NK-92 (cell line): ENCODE data around the gene FRS2.
A peak's percentile ranks its signal among the peaks of the same experiment; 100 is the strongest.
"Not testable (repeated sequence)": the region's sequence is repeated elsewhere in the genome, so short reads cannot be mapped to it uniquely, and the experiment has no call there.

Source experiments
- DNase-seq: peaks from one replicate; lab custom pipeline; 2025; ENCODE audit not compliant: unreplicated experiment; lab: John Stamatoyannopoulos, UW

Gene FRS2, protein sequence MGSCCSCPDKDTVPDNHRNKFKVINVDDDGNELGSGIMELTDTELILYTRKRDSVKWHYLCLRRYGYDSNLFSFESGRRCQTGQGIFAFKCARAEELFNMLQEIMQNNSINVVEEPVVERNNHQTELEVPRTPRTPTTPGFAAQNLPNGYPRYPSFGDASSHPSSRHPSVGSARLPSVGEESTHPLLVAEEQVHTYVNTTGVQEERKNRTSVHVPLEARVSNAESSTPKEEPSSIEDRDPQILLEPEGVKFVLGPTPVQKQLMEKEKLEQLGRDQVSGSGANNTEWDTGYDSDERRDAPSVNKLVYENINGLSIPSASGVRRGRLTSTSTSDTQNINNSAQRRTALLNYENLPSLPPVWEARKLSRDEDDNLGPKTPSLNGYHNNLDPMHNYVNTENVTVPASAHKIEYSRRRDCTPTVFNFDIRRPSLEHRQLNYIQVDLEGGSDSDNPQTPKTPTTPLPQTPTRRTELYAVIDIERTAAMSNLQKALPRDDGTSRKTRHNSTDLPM

DNA sequence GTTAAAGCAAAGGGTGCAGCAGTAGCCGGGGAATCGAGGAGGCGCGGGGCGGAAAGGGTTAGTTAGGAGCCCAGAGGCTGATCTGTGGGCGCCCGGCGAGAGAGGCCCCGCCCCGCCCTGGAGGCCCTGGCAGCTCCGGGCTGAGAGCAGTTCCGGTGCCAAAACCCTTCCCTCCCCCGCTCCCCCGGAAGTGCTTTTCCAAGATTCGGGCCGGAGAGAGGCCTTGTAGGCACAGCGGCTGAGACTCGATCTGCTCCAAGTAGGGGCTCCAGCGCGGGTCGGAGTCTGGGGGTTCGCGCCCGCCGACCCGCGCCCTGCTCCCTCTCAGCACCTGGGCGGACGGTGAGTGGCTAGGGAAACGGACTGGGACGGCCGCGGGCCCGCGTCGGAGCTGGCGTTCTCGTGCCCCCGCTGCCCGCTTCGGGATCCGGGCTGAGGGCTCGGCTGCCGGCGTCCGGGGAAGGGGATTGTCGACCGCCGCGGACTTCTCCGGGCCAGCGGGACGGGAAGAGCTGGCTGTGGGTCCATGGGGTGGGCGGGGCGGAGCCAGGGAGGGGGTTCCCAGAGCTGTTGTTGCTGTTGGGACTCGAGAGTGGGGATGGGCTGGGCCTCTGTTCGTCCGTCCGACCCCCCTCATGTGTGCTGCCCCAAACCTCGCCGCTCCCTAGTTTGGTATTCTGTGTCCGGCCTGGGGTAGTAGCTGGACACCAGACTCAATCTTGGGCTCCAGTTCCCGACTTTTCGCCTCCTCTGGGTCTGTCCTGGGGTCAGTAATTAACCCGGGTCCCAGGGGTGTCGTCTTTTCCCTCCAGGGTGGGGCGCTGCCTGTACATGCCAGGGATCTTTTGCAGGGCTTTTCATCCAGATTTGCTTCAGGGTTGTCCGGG, at the start of gene FRS2:
FRS2 (plus strand) TSS at position 200 of the 887 bp plus-strand sequence. CDS start 98,643 bp downstream, outside the sequence.
- peak; percentile 27 for DNase-seq

DNA sequence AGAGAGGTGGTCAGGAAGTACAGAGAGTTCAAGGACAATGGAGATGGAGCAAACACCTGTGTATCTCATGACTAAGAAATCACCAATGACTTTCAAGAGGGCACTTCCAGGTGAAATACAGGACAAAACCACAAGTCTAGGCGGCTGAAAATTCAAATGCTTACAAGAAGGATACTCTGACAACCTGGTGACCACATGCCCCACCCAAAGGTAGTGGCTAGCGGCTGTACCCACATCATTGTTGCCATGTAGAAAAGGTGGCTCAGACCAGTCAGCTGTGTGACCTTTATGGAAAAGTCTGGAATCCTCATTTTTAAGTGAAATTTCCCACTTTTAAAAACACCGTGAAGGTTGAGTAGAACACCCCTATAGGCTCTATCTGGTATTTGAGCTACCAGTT, 48.6 kb upstream of the FRS2 start:
- no peak for DNase-seq

DNA sequence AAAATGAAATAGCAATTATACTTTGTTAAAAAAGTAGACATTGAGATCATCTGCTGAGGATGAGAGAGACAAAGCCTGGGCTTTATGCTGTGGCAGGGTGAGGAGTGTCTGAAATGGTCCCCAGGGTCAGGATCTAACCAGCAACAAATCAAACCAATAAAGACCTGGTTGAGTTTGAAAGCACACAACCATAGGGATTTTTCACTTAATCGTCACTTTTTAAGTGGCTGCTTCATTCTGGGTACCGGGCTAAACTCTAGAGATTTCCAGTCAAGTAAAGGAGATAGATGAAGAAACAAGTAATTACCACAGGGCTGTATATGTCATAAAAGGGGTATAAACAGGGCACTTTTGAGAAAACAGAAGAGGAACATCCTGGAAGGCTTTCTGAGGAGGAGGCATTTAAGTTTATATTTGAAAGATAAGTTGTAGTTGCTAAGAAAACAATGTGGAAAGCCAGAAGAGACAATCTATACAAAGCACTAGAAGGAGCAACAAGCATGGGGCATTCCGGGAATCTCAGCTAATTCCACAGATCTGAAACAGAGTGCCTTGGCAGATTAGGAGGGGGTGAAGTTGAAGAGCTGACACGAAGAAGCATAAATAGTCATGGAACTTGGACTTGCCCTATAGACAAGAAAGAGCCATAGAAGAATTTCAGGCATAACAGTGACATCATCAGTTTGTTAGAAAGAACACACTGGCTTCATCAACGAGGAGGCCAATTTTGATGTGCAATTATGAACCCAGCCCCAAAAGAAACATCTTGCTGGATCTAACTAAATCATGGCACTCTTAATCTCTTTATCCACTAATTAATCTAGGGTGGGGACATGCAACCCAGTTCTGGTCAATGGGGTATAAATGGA, 46.9 kb upstream of the FRS2 start:
- no peak for DNase-seq

DNA sequence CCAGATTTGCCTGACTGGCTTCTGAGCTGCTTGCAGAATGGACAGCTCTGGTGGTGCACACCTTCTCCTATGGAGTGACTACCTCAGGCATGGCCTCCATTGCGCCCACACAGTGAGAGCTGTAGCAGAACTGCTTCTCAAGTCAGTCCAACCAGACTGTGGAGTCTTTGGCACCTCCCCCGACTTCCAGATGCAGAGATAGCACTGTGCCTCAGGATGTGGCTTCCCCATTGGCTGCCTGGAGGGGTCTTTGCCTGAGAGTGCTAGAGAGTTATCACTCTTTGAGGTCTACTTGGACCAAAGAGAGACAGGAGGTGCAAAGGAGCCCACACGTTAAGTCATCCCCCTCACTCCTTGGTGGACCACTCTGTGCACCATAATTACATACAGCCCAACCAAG, 44.8 kb upstream of the FRS2 start:
- DNase-seq: no peak

DNA sequence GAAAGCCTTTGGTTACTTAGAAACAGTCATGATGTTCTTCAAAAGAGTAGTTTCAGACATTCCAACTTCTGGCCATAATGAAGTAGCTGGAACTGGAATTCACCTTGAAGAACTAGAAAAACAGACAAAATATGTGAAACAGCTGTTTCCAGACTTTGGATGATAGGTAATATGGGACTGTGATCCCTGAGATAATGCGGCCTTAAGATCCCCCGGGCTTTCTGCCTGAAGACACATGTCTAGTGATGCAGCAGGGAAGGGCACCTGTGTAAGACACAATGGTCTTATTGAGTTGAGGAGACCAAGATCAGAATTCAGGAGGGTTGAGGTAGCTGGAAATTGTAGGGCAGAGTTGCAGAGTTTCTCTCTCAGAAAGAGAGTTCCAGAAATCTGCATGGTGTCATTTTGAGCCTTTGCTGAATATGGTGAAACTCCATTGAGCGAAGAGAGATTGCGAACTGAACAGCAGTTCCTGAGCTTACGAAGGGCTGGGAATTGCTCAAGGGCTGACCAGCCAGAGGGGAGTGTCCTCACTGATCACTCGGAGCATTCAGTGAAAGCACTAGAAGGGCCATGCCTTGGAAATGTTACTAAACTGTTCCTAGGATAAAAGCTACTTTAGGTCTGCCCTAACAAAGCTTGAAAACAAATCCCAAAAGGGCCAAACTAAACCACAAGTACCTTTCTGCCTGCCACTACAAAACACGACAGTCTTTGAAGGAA, 41.7 kb upstream of the FRS2 start:
- no peak for DNase-seq

DNA sequence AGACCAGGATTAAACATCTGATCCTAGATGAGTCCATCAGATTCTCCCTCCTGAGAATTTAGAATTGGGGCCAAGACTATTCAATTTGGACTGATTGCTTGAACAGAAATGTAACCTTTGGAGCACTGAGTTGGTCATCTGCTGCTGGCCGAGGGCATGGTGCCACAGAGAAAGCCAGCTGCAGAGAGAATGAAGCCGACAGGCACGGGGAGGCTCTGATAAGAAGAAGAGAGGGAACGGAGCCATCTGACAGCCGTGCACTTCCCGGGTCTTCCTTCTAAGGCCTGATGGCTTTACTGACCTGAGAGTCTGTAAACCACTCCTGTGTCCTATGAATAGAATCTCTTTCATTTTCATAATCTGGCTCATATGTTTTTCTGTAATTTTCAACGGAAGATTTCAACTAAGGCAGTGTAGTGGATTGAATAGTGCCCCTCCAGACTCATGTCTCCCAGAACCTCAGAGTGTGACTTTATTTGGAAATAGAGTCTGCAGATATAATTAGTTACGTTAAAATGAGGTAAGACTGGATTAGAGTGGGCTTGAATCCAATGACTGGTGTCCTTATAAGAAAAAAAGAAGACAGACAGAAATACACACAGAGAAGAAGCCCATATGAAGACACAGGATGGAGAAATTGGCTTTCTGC, 39.1 kb upstream of the FRS2 start:
- no peak for DNase-seq

DNA sequence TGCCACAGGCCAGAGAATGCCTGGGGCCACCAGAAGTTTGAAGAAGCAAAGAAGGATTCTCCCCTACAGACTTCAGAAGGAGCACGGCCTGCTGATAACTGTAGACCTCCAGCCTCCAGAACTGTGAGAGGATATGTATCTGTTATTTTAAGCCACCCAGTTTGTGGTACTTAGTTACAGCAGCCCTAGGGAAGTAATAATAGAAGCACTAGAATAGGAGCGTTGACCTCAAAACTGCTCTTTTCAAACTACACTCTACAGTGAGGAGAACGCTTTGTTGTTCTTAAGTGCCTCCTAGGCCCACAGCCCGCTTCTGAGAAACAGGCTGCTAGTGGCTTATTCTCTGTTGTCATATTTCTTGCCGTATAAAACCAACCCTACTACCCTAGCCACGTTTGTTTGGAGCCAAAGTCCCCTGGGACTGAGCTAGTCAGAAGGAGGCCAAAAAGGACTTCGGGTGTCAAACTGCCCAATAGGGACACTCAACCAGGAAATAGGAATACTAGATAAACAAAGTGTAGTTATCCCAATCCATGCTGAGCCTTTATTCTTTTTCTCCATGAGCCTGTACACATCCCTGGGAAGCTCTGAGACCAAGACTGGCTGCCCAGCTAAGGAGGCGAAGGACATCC, 38.5 kb upstream of the FRS2 start:
- DNase-seq: no peak

DNA sequence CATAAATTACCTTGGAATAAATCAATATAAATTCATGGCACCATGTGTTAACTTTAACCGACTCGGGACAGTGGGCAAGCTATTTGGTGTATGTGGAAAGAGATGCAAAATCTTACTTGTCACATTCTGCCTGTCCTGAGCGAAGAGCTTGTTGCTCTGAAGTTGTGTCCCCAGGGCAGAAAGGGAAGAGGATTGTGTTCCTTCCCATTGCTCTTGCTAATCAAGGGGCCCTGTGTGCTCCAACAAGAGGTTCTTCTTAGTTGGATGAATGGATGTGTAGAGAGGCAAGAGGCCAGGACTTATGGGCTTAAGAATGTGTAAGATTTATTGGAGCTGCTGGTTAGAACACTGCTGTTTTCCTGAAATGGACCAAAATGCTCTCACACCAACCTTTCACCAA, 36.5 kb upstream of the FRS2 start:
- DNase-seq: no peak

DNA sequence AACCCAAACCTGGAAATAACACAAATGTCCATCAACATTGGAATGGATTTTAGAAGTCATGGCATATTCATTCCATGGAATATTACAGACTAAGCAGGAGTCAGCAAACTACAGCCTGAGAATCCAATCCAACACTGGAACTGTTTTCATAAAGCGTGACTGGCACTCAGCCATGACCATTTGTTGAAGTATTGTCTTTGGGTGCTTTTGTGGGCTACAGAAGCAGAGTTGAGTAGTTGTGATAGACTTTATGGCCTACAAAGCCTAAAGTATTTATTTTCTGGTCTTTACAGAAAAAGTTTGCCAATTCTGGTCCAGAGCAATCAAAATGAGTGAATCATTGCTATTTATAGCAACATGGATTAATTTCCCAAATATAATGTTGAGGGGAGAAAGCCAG, 34.5 kb upstream of the FRS2 start:
- DNase-seq: no peak

DNA sequence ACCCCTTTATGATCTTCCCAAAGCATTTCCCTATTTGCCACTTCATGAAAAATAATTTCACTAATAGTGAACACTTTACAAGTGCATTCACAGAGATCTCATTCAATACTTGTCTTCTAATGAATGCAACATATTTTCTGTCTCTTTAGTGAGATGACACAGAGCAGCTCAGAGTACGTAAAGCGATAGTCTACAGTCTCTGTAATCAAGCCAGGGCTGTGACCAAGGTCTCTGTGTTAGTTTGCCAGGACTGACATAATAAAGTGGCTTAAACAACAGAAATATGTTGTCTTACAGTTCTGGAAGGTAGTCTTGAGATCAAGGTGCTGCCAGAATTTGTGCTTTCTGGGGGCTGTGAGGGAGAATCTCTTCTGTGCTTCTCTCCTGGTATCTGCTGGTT, 33.1 kb upstream of the FRS2 start:
- no peak for DNase-seq

DNA sequence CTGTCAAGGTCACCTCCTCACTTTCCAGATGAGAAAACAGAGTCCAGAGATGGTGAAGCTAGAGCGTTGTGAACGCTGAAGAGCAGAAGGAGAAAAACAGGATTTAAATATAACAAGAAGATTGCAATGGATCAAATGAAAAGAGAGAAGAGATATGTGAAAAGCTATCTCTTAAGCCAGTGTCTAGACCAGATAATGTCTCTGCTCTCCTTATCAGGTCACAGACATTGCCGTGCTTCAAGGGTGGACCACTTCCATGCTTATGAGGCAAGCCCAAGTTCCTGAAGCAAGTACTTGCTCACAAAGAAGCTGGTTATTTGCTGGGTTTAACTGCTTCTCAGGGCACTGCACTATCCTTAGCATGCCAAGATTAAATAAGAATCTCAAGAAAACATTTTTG, 31.6 kb upstream of the FRS2 start:
- no peak for DNase-seq

DNA sequence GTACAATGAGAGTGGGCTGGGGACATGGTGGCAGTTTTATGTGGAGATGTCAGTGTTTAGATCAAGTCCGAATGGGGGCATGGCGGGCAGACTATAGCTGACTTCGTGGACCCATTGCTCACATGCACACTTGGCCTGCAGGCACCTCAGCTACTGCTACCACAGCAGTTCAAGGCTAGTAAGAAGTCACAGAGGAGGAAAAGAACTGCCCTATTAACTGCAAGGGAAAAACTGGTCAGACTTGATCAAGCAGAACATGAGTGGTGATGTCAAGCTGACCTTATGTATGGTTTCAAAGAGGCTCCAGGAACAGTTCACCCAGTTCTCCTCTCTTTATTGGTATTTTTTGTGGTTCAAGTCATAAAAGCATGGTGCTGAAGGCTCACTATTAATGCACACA, 30.2 kb upstream of the FRS2 start:
- no peak for DNase-seq

DNA sequence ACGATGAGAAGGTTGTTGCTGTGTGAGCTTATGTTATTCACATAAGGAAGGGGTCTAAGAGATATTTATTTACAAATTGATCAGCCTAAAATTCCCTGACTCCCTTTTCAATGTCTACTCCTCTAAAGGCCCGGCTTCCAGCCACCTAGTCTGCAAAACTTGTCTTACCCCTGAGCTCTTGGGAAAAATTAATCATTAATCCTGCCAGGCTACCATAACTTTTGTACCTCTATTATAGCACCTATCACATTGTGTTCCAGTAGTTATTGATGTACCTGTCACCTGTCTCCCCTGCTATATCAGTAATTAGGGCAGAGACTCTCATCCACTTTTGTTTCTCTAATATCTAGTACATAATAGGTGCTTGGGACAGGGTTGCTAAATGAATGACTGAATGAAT, 29.3 kb upstream of the FRS2 start:
- no peak for DNase-seq

DNA sequence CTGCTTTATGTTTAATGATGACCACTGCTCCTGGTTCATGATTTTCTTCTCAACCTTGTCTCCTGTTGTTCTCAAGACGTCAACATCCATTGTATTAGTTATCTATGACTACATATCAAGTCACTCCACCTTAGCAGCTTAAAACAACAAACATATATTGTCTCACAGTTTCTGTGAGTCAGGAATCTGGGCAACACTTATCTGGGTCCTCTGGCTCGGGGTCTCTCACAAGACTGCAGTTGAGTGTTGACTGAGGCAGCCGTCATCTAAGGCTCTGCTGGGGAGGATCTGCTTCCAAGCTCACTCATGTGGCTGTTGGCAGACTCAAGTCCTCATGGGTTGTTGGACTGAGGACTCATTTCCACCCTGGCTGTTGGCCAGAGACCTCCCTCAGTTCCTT, 27.3 kb upstream of the FRS2 start:
- no peak for DNase-seq

DNA sequence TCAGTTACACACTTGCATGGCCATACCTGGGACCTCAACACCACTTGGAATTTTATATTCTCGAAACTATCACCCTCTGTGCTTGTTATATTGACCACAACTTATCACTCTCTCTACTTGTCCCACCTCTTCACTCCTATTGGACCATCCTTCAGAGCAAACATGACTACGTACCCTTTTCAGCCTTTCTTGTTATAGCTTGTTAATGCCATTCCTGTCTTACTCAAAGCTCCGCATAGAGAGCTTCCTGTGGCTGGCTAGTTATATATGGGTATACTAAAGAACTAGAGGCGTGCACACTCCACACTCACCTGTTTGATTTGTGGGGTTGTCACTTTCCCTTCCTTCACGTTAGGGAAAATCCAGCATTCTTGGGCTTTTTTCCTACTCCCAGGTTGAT, 26.3 kb upstream of the FRS2 start:
- no peak for DNase-seq

DNA sequence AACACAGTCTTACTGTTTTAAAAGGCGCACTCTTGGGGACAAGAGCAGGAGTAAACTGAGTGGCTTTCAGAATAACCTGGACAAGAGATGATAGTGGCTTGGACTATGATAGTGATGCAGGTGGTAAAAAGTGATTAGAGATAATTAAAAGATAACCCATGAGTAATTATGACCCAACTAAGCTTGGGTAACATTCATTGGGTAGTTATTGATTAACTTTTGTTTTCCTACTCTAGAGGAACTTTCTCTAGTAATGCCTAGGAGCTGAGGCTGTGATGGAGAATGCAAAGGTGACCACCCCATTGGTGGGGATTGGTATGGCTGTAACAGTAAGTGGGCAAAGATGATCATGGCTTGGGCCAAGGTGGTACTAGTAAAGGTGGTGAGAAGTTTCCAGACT, 22.3 kb upstream of the FRS2 start:
- no peak for DNase-seq

DNA sequence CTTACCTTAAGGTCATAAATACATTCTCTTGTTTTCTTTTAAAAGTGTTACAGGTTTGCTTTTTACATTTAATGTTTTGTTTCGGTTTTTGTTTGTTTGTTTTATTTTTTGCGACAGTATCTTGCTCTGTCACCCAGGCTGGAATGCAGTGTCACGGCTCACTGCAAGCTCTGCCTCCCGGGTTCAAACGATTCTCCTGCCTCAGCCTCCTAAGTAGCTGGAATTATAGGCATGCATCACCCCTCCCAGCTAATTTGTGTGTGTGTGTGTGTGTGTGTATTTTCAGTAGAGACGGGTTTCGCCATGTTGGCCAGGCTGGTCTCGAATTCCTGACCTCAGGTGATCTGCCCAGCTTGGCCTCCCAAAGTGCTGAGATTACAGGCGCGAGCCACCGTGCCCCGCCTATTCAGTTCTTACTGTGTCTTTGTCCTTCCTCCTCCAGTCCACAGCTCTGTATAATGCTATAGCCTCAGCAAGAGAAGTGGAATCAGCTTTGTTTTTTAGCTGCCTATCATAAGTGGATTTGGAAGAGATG, 17.5 kb upstream of the FRS2 start:
- DNase-seq: not testable (repeated sequence)

DNA sequence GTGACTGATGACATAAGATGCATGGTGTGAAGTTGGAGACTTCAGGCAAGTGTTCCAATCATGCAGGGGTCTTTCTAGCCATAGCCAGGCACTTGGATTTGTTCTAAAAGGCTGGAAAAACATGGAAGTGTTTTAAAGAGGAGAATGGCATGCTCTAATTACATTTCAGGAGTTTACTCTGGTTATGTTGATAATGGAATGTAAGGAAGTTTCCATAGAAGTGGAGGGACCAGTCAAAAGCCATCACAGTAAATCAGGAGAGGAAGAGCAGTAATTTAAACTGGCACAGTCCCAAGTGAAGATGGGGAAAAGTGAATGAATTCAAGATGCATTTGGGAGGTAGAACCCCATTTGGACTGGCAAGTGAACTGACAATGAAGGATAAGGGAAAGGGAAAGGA, 13.9 kb upstream of the FRS2 start:
- DNase-seq: no peak

DNA sequence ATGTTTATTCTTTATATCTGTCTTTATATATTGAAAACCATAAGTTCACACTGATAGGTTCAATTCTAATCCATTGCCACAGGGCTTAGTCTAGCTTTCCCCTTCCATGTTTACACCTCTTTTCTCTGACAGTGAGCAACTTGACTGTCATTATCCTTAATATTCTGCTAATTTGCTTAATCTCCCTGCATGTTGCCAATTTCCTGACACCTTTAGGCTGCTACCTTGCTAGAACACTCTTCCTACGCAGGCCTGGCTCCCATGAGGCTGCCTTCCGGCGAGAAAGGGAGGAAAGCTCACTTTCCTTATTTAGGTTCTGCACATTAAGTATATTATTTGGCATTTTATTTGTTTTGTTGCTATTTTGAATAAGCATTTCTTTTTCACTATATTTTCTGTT, 12.8 kb upstream of the FRS2 start:
- DNase-seq: no peak
